ENCODE results near the gene PLEKHA7.

Gene PLEKHA7

DNA sequence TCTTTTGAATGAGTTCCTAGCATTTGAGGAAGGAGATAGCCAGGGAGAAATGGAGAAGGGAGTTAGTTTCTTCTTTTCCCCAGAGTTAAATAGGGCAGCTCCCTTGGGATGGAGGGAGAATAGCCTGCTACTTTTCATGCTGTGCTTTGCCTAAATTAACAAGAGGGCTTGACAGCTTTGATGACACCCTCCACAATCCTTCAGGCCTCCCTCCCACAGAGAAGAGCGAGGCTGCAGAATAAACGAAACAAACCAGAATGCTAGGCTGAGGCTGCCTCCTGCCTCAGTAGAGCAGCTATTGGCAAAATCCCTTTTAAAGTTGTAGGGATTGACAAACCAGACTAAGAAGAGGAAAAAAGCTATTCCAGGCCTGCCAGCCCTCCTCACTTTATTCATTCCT lies 181.2 kb downstream of the PLEKHA7 start:
- peak in 1 of 2 experiments; percentile 31 for DNase-seq

DNA sequence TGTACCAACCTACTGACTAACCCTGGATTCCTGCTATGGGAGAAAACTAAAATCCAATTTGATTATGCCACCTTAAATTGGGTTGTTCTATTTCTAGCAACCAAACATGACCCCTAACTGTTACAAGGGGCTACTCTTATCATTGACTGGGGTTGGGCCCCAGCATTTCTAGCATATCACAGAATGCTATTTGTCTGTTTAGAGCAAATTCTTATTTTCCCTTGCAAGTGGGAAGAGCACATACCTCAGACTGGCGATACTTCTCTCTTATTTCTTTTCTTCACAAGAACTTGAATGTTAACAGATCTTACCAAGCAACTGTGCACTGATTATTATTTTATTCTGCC lies 182.0 kb downstream of the PLEKHA7 start:
- no peak for DNase-seq

DNA sequence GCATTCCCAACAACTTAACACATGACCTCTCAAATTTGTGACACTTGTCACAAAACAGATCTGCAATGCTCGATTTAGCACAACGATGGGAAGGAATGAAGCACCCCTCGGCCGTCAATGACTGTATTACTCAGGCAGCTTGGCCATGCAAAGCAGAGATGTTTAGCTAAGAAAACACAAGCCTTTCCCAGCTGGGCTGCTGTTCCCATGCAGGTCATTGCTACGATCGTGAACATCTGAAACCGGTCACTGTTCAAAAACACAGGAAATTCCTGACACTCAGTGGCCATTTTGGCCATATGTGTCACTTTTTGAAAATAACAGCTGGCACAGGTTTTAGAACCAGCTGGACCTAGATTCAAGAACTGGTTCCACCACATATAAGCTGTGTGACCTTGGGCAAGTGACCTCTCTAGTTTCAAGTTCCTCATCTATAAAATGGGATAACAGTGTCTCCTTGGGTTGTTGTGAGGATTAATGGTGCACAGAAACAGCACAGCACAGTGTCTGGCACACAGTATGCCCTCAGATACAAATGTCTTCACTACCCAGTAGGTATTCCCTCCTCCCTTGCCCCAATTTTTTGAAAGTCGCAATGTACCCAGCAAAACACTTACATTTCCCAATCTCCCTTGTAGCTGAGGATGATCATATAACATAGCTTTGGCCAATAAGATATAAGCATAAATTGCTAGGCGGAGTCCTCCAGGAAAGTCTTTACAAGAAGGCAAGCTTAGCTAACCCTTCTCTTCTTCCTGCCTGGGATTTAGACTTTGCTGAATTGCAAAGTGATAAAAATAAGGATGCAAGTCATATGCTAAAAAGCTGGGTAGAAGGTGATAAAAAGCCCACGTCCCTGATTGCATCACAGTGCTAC lies 182.7 kb downstream of the PLEKHA7 start:
- DNase-seq: peak in 1 of 2 experiments; percentile 74

GRCh38 chr11:16827139-16827538 lies 187.1 kb downstream of the PLEKHA7 start:
- no peak for DNase-seq

- no peak for DNase-seq
These were observed 188.2 kb downstream of the PLEKHA7 start for GRCh38 chr11:16825968-16826367.

GRCh38 chr11:16825101-16825500 lies 189.1 kb downstream of the PLEKHA7 start:
- DNase-seq: peak in 1 of 2 experiments; percentile 12

- DNase-seq: peak; percentile 99
These were observed 193.7 kb downstream of the PLEKHA7 start for GRCh38 chr11:16820324-16821092.

DNA sequence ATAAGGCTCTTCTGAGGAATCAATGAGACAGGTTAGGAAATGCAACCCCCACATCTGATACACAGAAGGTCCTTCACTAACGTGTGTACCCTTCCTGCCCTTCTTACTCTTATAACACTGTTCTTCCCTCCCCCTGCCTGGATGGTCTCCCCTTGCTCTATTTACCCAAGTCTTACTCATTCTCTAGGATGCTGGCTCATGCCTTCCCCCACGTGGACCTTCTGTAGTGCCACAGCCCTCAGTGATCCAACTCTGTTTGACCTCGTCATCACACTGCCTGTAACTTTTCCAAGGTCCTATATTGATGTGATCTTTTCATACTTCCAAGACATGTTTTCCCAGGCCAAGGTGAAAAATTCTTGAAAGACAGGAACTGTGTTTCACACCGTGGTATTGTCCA lies 195.9 kb downstream of the PLEKHA7 start:
- DNase-seq: no peak

DNA sequence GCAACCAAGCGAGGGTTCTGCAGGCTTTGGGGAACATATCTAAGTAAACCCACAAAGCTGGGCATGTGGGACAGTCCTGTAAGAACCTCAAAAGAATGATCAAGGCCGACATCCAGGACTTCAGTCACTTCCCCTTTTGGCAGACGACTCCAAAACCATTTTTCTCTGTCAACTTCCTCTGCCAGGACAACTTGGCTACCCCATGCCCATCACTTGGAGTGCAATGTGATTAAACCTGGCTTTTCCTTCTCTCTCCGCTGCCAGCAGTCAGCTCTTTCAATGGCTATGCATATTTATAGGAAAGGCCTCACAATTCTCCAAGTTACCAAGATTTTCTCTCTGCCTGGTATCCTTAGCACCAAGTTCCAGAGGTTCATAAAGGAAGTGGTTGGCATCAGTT lies 196.9 kb downstream of the PLEKHA7 start:
- no peak for DNase-seq

- DNase-seq: no peak
These were observed 197.6 kb downstream of the PLEKHA7 start for GRCh38 chr11:16816358-16817270.

DNA sequence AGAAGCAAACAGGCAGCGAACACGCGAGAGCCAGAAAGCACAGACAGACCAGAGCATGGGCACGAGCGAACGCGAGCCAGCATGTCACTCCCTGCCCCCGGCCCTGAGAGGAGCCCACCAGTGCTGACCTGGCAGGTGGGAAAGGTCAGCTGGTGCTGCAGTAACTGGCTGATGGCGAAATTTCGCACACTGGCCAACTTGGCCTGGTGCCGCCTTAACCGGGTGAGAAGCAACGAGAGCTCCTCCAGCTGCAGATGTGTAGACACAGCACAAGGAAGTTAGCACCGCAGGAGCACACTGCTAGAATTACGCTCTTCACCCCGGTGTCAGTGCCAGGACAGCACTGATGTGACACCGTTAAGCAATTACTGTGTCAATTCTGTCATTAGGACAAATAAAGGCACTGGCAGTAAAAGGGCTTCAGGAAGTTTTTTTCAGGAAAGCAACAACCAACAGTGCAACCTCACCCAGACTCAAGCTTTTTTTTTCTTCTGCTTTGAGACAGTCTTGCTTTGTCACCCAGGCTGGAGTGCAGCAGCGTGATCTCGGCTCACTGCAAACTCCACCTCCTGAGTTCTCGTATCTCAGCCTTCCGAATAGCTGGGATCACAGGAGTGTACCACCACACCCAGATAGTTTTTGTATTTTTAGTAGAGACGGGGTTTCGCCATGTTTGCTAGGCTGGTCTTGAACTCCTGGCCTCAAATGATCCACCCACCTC lies 199.0 kb downstream of the PLEKHA7 start:
- no peak for DNase-seq

GRCh38 chr11:16814410-16815046 lies 199.7 kb downstream of the PLEKHA7 start:
- DNase-seq: no peak

DNA sequence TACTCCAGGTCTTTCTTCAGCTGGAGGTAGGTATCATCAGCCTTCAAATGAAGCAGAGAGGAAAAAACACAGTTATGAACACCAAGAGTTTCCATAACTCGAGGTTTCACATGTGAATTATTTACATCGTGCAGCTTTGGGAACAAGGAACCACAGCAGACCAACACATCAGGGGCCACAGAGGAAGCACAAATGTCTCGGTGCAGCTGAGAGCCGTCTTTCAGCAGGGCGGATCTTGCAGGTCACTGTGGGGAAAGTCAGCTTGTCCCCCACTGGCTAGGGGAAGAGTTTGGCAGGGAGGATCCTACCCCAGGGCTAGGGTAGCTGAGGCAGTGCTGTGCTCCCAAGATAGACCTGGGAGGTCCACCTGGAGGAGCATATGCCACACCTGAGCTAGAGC lies 201.1 kb downstream of the PLEKHA7 start:
- DNase-seq: no peak

DNA sequence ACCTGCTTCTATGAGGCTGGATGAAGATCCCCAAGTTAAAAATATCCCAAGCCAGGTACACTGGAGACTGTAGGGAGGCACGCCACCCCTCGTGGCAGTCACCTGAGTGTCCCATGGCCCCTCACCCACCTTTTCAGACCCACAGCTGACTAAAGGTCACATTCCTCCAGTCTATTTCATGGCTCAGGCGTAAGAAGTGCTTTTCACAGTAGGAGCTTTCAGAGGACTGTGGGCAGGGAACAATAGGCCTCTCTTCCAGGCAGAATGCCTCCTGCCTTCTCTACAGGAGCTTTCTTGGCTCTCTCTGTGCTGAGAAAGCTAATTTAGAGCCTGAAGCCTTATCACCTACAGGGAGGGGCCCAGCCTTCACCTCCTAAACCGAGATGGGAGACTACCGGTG lies 201.9 kb downstream of the PLEKHA7 start:
- no peak for DNase-seq

- DNase-seq: no peak
These were observed 202.8 kb downstream of the PLEKHA7 start for GRCh38 chr11:16811136-16812020.

DNA sequence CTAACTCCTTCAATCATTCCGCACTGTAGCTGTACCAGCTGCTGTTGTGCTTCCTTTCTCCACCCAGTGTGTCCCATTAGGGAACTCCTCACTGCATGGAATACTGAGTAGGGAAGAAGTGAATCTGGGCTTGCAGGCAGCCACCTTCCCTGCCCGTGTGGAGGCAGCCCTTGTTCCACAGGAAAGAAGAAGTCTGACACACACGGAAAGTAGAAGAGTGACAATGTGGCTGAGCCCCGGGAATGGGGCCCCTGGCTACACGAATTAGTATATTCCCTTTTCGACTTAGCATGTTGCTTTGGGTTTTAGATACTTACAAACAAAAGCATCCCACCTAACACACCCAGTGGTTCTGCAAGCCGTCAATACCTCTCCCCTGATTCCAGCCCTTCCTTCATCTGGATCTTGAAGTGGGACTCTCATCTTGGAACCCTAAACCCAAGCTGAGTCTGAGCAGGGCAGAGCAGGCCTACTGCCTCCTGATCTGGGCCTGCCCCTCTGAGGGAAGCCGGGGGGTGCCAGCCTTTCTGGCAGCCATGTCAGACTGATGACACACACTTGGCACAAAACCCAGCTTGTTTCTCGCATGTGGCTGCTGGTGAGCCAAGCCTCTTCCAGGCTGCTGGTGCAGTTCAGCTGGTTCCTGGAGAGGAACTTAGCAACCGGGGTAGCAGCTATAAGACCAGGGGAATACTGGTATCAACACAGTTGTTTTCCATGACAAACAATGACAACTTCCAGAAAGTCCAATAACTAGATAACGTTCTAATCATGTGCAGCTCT lies 204.1 kb downstream of the PLEKHA7 start:
- no peak for DNase-seq

DNA sequence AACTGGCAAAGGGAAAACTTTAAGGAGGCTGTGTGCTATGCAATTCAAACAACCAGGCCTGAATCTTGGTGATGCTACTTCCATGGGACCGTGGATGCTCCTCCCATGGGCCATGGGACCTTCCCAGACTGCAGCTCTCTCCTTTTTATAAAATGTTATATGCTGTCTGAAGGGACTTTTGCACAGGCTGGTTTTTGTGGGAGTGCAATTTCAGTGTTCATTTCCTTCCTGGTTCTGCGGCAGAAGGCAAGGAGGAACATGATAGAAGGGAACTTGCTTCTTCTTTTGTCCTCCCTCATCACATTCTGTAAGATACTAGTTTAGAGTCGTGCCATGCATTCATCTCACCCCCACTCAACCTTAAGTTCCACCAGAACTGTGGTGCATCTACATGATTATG lies 206.9 kb downstream of the PLEKHA7 start:
- DNase-seq: no peak

- no peak for DNase-seq
These were observed 207.4 kb downstream of the PLEKHA7 start for GRCh38 chr11:16806791-16807190.

- no peak for DNase-seq
These were observed 208.3 kb downstream of the PLEKHA7 start for GRCh38 chr11:16805938-16806337.

Measured in NCI-H526 (cell line).